T-helper 1 cell (primary cell): Measurements from ENCODE around the gene UGT2B7.
"Not testable (repeated sequence)": the region's sequence is repeated elsewhere in the genome, so short reads cannot be mapped to it uniquely, and the experiment has no call there.

ENCODE experiments used
- DNase-seq, 5 donors: peaks; one replicate each; pipeline ENCODE4 v3.0.0-alpha.2; 2012 to 2020
- total RNA-seq, 4 donors: gene quantifications; one replicate each; lab custom pipeline; 2026; lab: John Stamatoyannopoulos, UW

UGT2B7 gene
- total RNA-seq = 0 reads per million in 4 donors

DNA sequence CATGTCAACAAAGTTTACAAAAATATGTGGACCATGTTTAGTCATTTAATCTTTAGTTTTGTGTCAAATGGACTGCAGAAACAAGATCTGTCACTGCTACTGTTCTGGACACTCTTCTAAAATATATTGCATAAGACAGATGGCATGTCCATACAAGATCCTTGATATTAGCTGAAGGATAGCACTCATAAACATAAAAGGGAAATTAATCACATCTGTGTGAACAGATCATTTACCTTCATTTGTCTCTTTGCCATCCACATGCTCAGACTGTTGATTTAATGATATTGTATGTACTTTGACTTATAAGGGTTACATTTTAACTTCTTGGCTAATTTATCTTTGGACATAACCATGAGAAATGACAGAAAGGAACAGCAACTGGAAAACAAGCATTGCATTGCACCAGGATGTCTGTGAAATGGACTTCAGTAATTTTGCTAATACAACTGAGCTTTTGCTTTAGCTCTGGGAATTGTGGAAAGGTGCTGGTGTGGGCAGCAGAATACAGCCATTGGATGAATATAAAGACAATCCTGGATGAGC lies at the start of gene UGT2B7:
TSS of gene UGT2B7 (plus strand) at position 364 of the 546 bp plus-strand sequence. CDS start at position 411, 47 bp downstream.
- no peak for DNase-seq

DNA sequence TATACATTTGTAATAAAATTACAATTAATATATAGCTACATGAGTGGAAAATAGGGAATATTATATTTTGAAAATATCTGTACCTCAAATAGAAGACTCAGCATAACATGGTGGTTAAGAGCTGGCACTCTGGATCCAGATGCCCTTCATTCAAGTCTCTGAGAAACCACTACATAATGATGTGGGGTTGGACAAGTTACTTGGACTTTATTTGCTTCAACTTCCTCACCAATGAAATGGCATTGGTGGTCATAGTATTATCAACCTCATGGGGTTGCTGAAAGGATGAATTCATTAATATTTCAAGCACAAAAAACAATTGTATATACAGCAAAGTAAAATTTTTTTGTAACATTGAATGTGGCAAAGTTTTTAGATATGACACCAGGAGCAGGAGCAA lies 46.4 kb upstream of the UGT2B7 start:
- no peak for DNase-seq

DNA sequence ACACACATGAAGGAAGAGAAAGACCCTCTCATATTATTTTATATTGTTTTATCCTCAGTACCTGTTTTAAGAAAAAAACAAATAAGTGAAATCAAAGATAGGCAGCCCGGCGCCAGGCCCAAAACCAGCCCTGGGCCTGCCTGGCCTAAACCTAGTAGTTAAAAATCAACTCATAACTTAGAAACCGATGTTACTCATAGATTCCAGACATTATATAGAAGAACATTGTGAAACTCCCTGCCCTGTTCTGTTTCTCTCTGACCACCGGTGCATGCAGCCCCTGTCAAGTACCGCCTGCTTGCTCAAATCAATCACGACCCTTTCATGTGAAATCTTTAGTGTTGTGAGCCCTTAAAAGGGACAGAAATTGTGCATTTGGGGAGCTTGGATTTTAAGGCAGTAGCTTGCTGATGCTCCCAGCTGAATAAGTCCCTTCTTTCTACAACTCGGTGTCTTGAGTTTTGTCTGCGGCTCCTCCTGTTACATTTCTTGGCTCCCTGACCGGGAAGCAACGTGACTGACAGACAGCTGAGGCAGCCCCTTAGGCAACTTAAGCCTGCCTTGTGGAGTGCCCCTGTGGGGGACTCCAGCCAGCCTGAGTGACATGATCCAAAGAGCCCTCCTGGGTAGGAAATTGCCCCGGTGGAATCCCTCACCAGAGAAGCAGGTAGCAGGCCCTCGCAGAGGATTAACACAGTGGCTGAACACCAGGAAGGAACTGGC lies 45.3 kb upstream of the UGT2B7 start:
- DNase-seq = not testable (repeated sequence)

DNA sequence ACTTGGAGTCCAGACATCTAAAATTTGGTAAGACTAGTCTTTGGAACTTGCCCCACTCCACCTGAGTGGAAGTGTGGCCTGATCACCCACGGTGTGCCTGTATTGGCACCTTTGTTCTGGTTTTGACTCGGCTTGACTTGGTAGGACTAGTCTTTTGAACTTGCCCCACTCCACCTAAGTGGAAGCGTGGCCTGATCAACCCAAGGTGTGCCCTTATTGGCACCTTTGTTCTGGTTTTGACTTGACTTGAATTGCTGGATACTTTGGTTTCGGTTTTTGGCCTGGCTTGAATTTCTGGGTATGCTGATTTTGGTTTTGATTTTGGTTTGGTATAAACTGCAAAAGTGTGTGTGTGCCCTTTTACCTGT lies 44.7 kb upstream of the UGT2B7 start:
- no peak for DNase-seq

- not testable (repeated sequence) for DNase-seq
Observed at GRCh38 chr4:69053309-69053885, 42.9 kb upstream of the UGT2B7 start.

DNA sequence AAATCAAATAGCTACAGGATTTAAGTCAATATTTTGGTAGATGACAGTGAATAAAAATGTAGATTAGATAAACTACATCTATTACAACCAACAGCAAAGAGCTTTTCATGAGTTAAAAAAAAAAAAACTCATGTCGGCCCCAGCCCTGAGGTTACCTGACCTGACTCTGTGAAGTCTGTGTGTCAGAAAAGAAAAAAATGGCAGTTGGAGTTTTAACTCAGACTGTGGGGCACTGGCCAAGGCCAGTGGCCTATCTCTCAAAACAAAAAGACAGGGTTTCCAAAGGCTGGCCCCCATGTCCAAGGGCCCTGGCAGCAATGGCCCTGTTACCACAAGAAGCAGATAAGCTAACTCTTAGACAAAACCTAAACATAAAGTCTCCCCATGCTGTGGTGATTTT lies 42.2 kb upstream of the UGT2B7 start:
- not testable (repeated sequence) for DNase-seq

DNA sequence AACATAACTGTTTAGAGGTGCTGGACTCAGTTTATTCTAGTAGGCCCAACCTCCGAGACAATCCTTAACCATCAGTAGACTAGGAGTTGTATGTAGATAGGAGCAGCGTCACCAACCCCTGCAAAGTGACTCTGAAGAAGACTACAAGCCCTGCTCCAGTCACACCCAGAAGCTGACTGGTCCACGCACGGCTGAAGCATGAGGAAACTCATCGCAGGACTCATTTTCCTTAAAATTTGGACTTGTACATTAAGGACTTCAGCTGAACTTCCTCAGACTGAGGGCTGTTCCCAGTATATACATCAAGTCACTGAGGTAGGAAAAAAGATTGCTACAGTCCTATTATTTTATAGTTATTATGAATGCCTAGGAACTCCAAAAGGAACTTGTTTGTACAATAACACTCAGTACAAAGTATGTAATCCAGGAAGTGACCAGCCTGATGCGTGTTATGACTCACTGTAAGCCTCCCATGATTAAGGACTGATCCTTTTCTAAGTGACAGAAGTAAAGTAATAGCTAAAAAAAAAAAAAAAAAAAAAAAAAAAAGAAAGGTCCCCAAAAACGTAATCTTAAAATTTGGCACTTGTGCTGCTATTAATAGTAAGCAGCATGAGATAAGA lies 41.6 kb upstream of the UGT2B7 start:
- no peak for DNase-seq

DNA sequence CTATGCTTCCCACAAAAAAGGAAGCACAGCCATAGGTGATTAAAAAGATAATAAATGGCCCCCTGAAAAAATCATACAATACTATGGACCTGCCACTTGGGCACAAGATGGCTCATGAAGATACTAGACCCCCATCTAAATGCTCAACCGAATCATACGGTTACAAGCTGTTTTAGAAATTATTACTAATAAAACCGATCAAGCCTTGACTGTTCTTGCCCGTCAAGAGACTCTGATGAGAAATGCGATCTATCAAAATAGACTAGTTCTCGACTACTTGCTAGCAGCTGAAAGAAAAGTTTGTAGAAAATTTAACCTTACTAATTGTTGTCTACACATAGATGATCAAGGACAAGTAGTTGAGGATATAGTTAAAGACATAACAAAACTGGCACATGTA lies 40.1 kb upstream of the UGT2B7 start:
- no peak for DNase-seq

DNA sequence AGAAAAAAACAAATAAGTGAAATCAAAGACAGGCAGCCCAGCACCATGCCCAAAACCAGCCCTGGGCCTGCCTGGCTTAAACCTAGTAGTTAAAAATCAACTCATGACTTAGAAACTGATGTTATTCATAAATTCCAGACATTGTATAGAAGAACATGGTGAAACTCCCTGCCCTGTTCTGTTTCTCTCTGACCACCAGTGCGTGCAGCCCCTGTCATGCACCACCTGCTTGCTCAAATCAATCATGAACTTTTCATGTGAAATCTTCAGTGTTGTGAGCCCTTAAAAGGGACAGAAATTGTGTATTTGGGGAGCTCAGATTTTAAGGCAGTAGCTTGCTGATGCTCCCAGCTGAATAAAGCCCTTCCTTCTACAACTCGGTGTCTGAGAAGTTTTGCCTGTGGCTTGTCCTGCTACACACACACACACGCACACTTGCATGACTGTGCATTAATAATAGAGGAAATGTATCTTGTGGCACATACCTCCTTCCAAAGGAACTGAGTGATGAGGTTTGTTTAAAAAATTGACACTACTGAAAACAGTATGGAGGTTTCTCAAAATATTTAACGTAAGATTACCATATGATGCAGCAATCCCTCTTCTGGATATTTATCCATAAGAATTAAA lies 39.2 kb upstream of the UGT2B7 start:
- DNase-seq = no peak

- no peak for DNase-seq
Observed at GRCh38 chr4:69057620-69058409, 38.5 kb upstream of the UGT2B7 start.

GRCh38 chr4:69058410-69059059 lies 37.7 kb upstream of the UGT2B7 start:
- DNase-seq = no peak

- DNase-seq = no peak
Observed at GRCh38 chr4:69060651-69061308, 35.5 kb upstream of the UGT2B7 start.

DNA sequence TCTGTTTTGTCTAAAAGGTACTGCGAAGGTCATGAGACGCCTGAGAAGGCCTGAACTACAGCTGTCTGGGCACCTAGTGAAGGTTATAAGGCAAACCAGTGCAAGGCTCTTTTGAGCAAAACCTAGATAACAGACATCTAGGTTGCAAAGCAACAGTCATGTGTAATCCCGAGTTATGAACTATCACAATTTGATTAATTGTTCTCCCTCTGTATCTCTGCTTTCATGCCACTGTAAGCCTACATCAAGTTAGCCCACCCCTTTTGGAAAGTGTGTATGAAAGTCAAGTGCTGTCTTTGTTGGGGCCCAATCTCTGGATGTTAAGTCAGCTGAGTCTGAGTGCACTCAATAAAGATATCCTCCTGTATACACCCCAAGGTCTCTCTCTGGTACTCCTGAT lies 31.9 kb upstream of the UGT2B7 start:
- DNase-seq = no peak

DNA sequence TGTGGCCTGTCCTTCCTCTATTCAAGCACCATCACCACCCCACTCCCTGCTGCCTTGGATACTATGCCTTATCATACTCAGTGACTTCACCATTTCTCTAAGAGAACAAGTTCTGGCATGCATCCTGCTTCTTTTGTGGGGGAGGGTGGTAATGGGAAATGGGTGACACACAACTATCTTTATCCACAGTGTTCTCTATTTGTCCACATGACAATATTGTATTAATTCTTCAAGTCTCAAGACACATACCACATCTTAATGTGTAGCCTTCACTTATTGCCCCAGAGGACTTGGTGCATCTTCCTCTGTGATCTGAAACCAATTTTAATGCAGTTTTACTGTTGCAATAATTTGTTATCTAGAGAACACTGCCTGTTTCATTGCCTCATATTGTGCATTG lies 29.3 kb upstream of the UGT2B7 start:
- no peak for DNase-seq

DNA sequence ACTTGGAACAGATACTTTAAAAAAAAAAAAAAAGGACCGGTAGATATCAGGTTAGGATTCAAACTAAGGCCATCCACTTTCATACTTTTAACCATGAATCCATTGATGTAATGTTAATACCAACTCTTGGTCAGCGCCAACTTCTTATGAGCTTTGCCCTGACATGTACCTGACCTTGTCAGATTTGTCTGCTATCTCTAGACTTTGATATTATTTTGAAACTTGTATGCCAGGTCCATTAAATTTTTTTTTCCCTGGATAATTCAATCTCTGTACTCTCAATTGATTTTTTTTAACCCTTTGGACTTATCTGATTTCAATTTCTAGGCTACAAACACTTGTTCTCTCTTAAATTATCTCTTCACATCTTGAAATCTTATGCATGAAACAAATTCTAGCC lies 27.2 kb upstream of the UGT2B7 start:
- DNase-seq = no peak

DNA sequence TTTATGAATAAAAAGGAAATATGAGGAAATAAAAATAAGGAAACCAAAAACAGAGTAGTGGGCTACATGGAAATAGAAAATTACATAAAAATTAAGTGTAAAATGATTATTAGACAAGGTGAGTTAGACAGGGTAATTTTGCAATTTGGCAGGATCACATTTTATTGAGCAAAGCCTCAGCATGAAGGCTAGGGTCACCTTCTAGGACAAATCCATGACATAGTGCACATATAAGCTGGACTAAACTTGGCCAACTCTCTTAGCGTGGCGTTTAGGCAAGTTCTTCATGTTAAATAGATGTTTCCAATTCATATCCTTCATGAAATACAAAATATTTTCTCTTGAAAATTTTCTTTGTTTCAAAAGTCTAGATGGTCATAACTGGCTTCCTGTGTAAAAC lies 25.7 kb upstream of the UGT2B7 start:
- DNase-seq = no peak

GRCh38 chr4:69071286-69071685 lies 25.0 kb upstream of the UGT2B7 start:
- DNase-seq = no peak

- no peak for DNase-seq
Observed at GRCh38 chr4:69073375-69073774, 22.9 kb upstream of the UGT2B7 start.

DNA sequence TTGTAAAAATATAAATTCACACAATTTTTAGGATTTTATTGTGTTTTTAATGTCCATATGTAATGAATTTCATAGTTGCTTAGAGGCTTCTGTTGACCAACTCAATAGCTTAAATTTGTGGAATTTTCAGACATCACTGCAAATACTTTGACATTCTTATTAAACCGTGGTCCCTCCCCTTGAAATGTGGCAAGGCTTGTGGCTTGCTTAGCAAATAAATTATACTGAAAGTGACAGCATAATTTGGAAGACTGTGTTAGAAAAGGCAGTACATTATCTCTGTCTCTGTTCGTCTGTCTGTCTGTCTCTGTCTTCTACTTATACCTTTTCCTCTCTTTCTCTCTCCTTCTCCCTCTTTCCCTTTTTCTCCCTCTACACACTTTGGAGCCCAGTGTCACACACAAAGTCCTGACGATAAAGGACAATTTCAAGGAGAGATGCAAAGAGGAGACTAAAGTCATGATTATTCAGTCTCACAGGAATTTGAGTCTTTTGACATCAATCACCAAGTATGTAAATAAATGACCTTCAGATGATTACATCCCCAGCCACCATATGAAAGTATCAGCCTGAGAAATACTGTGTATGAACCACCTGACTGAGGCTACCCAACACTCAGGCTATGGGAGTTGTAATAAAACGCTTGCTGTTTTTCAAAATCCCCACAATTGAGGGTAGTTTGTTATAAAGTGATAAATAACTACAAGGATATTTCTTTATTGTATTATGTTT lies 21.0 kb upstream of the UGT2B7 start:
- no peak for DNase-seq

- DNase-seq = no peak
Observed at GRCh38 chr4:69078852-69079251, 17.4 kb upstream of the UGT2B7 start.

GRCh38 chr4:69088473-69088872 lies 7.8 kb upstream of the UGT2B7 start:
- no peak for DNase-seq
